Stomach (tissue), 9 donors: ENCODE data around the gene DAB1. TPM values are rescaled to one million over a fixed set of nuclear protein-coding genes. Genes with fewer than 3 reads are reported as not detected.

ENCODE experiments used
- DNase-seq, 2 donors: peaks; one replicate each; pipeline versions ENCODE4 v3.0.0 to v3.0.0-alpha.2; 2013 to 2019
- H3K27ac ChIP-seq, 5 donors: fragments of 200-600 bp in 4 of 5; sonication (generic) in 4 of 5; one replicate each; pipeline ENCODE4 v1.5.1; 2013 to 2019; ENCODE audit warnings: mild to moderate bottlenecking in 1 of 5, moderate library complexity in 1 of 5
- H3K27me3 ChIP-seq, 3 donors: fragments of 200-600 bp; sonication (generic); one replicate each; pipeline ENCODE4 v1.5.1; 2017 to 2019; ENCODE audit warnings: mixed run types in 1 of 3
- H3K36me3 ChIP-seq, 4 donors: fragments of 200-600 bp; sonication (generic); 1 replicate in 3 of 4; 2 replicates in 1 of 4; pipeline ENCODE4 v1.5.1; 2016 to 2019
- H3K4me1 ChIP-seq, 4 donors: fragments of 200-600 bp; sonication (generic); one replicate each; pipeline ENCODE4 v1.5.1; 2016 to 2019
- H3K4me3 ChIP-seq, 4 donors: fragments of 200-600 bp; sonication (generic) in 3 of 4; one replicate each; pipeline ENCODE4 v1.5.1; 2016 to 2019; ENCODE audit warnings: mild to moderate bottlenecking in 1 of 4
- H3K9me3 ChIP-seq, 4 donors: fragments of 200-600 bp; sonication (generic); one replicate each; pipeline ENCODE4 v1.5.1; 2016 to 2019
- CTCF ChIP-seq, 7 experiments: fragments of 450-650 bp in 4 of 7; fragments of 200-600 bp in 3 of 7; sonication (generic) in 3 of 7; IDR thresholded peaks; one replicate each; pipeline ENCODE4 v1.5.1; 2016 to 2019; ENCODE audit warnings: antibody characterized with exemption in 7 of 7, control low read depth in 2 of 7, mild to moderate bottlenecking in 1 of 7
- EP300 ChIP-seq: sonication (generic); formaldehyde crosslinking; IDR thresholded peaks from one replicate; pipeline ENCODE4 v1.6.1; 2017; ENCODE audit warnings: antibody characterized with exemption
- POLR2A ChIP-seq, 4 donors: fragments of 450-650 bp; IDR thresholded peaks; one replicate each; pipeline ENCODE4 v1.6.1; 2016; ENCODE audit warnings: antibody characterized with exemption in 4 of 4, control low read depth in 2 of 4, mild to moderate bottlenecking in 1 of 4, moderate library complexity in 1 of 4
- POLR2AphosphoS5 ChIP-seq, 3 donors: sonication (generic); formaldehyde crosslinking; IDR thresholded peaks; one replicate each; pipeline ENCODE4 v1.6.1; 2016; ENCODE audit warnings: antibody characterized with exemption in 3 of 3
- WGBS, 5 donors: extraction: QIAGEN DNeasy Blood & Tissue Kit in 3 of 5; methylation state at CpG; one replicate each; pipeline versions ENCODE4 v1.1.5 to v1.1.7; 2013 to 2018; 5-methylcytosine and 5-hydroxymethylcytosine counted together
- intact Hi-C: fragments of 100-400 bp; cut with DNase I; formaldehyde crosslinking; loops from one replicate; pipeline ENCODE4 v1.15.1; 2023; ENCODE audit warnings: low total_unique reads
- polyA plus RNA-seq, 3 donors: library from polyadenylated mRNA; stranded (reverse); fragments of 200-250 nt; gene quantifications; one replicate each; pipeline ENCODE4 v1.2.3, GENCODE V29; 2013
- total RNA-seq, 5 donors: library from RNA; depleted of rRNA; stranded (reverse); fragments of >200 nt; gene quantifications; one replicate each; pipeline versions ENCODE4 v1.1.0 to v1.2.3, GENCODE V29; 2014 to 2016
- donor health status: healthy with polysubstance abuse.
- donor health status: Bipolar disorder and iron deficiency.
- donor health status: healthy.

Gene DAB1
- total and polyA plus RNA-seq, 8 donors = under 0.01 to 3.5 (median 0.61) TPM; not detected in 1

DNA sequence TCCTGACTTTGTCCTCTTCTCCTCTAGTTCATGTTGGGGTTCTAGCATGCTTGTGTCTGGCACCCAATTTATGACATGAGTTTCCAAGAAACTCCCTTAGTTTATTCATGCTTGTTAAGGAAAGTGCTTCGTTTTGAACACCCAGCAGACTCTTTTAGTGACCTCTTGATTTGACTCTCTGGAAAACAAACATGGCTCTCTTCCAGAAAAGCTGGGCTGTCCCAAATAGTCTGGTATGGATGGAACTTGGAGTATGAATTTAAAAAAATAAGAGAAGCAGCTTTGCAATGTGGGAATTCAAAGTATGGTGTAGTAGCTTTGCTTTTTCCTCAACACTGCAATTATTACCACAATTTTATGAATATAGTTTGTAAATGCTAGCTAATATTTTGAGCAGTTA lies 314.6 kb downstream of the DAB1 start:
- intact Hi-C loops = no loop called here

DNA sequence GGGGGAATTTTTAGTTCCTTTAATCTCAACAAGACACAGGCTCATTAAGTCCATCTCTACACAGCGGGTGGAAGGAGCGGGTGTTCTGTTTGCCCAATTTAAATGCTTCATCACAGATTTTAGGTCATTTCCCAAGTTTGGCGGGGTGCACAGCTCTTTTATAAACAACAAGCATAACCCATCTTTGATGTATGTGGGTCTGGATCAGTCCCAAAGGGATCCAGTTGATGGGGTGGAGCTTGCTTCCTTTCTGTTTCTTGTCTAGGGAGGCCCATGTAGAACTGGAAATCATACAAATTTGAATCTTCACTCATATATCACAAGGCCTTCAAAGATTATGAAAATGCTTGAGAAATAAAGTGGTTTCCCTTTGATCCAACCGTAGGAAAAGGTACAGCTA lies 317.6 kb downstream of the DAB1 start:
- peaks cover 0 to 6% (median 0%) of the 10 kb centered on the region in 4 donors for H3K4me1 ChIP-seq
- H3K27ac ChIP-seq = no peak overlapping the region
- no peaks in the 10 kb centered on the region for H3K36me3 ChIP-seq
- no peaks in the 10 kb centered on the region for H3K9me3 ChIP-seq
- H3K27me3 ChIP-seq = no peaks in the 10 kb centered on the region
- WGBS, 5 donors = 82 to 90% (median 87%) methylated on average over 4 of the region's 4 CpGs
- intact Hi-C loops = no loop called here
- H3K4me3 ChIP-seq = no peak overlapping the region
- DNase-seq = no peak
- TF ChIP-seq CTCF (IDR thresholded peaks at IDR 0.05) (no peak), POLR2A (IDR thresholded peaks at IDR 0.05) (no peak), POLR2AphosphoS5 (IDR thresholded peaks at IDR 0.05) (no peak), EP300 (no peak)

More for the DNA sequence above, 314.6 kb downstream of the DAB1 start:
- 19 to 51% (median 28%) methylated on average over 1 of the region's 1 CpG for WGBS, 5 donors
- Histone ChIP-seq H3K27me3 (no peaks in the 10 kb centered on the region), H3K4me1 (peaks cover 0 to 6% (median 0%) of the 10 kb centered on the region in 4 donors), H3K4me3 (no peak overlapping the region), H3K27ac (no peak overlapping the region), H3K36me3 (no peaks in the 10 kb centered on the region), H3K9me3 (no peaks in the 10 kb centered on the region)
- DNase-seq = no peak
- TF ChIP-seq POLR2AphosphoS5 (IDR thresholded peaks at IDR 0.05) (no peak), POLR2A (IDR thresholded peaks at IDR 0.05) (no peak), CTCF (IDR thresholded peaks at IDR 0.05) (no peak), EP300 (no peak)

DNA sequence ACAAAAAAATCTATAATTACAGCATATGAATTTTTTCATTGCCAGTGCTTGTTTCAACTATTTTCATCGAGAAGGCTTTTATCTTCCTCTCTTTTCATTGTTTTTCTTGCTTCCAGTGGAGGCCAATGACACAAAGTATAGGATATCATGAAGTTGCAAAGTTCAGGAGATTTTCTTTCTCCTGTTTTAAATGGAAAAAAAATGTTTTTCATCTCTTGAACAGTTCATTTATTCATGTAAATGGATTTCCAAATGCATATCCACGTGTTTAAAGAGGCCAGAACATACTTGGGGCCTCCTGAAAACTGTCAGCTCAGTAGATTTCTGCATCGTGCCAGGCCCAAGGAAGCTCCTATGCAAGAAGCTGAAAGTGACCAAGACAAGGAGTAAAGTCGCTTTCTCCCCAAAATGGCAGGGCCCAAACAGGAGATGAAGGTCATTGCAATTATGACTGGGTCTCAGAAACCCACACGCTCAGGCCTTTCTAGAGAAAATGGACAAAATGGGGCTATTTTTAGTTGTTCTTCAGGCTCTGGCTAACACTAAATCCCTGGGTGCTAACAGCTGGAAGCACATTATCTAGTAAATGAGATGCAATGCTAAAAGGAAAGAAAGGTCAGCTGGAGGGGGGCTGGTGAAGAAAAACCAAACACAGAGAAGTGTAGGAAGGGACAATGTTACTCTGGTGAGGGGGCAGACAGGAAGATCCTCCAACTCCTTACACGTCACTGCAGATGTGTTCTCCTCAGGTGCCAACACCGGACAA lies 321.1 kb downstream of the DAB1 start:
- intact Hi-C loops = no loop called here
- no peaks in the 10 kb centered on the region for H3K9me3 ChIP-seq
- no peak for TF ChIP-seq CTCF (IDR thresholded peaks at IDR 0.05)
- TF ChIP-seq POLR2A (IDR thresholded peaks at IDR 0.05) = no peak
- no peak for TF ChIP-seq EP300
- TF ChIP-seq POLR2AphosphoS5 (IDR thresholded peaks at IDR 0.05) = no peak
- DNase-seq = no peak
- H3K27me3 ChIP-seq = no peaks in the 10 kb centered on the region
- H3K36me3 ChIP-seq = no peaks in the 10 kb centered on the region
- 71 to 77% (median 73%) methylated on average over 7 of the region's 7 CpGs for WGBS, 5 donors
- no peaks in the 10 kb centered on the region for H3K4me1 ChIP-seq
- no peak overlapping the region for H3K27ac ChIP-seq
- H3K4me3 ChIP-seq = no peak overlapping the region

- intact Hi-C loops = no loop called here
- TF ChIP-seq EP300 (no peak), CTCF (IDR thresholded peaks at IDR 0.05) (no peak), POLR2AphosphoS5 (IDR thresholded peaks at IDR 0.05) (no peak), POLR2A (IDR thresholded peaks at IDR 0.05) (no peak)
- DNase-seq = peak in 1 of 2 donors; percentile 26
- Histone ChIP-seq H3K27ac (no peak overlapping the region), H3K27me3 (no peaks in the 10 kb centered on the region), H3K4me3 (no peak overlapping the region), H3K36me3 (no peaks in the 10 kb centered on the region), H3K4me1 (no peaks in the 10 kb centered on the region), H3K9me3 (no peaks in the 10 kb centered on the region)
- WGBS, 5 donors = 36 to 63% (median 41%) methylated on average over 1 of the region's 1 CpG
Measured at GRCh38 chr1:57101209-57101608, 322.7 kb downstream of the DAB1 start.
